Measurements from ENCODE around the gene TPP2.

TPP2 gene

DNA sequence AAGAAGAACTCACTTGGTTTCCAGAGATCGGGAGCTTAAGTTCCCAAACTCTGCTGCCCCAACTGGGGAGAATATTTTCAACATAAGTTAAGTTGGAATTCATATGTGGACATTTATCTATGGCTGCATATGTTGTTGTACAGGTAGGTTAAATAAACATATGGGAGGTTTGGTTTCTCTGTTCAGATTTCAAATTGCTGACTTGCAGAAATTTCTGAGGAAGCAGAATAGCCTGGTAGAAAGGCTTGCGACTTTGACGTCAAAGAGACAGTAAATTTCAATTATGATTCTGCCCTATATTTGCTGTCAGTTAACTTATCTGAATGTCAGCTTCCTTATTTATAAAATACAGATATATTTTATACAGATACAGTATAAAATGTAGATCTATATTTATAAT lies 40.0 kb upstream of the TPP2 start:
- no peak for DNase-seq
- H3K27ac ChIP-seq (ENCODE audit: low read length, poor library complexity, severe bottlenecking), result no peak overlapping the region
- no peak overlapping the region for H2BK5ac ChIP-seq (ENCODE audit: low read depth, low read length, poor library complexity, severe bottlenecking)
- no peak overlapping the region for H3K18ac ChIP-seq (ENCODE audit: low read depth in 1 of 2, low read length in 2 of 2)
- H3K23ac ChIP-seq (ENCODE audit: low read length in 2 of 2), result no peak overlapping the region
- 90% methylated on average over 1 of the region's 3 CpGs for WGBS
- no peak overlapping the region for H2BK15ac ChIP-seq (ENCODE audit: low read depth, poor library complexity, severe bottlenecking)
- H3K4me2 ChIP-seq (ENCODE audit: low read length, poor library complexity, severe bottlenecking), result no peak overlapping the region
- H3K4me1 ChIP-seq (ENCODE audit: control insufficient read depth, insufficient read depth, low read depth, low read length), result no peaks in the 10 kb centered on the region
- H4K91ac ChIP-seq (ENCODE audit: low read length), result no peak overlapping the region
- no peak overlapping the region for H2BK12ac ChIP-seq (ENCODE audit: low read length in 2 of 2)
- no peak overlapping the region for H3K14ac ChIP-seq (ENCODE audit: low read length in 2 of 2)
- no peak overlapping the region for H2AK5ac ChIP-seq (ENCODE audit: low read length, severe bottlenecking)
- H3K9me3 ChIP-seq (ENCODE audit: control insufficient read depth, low read length), result no peaks in the 10 kb centered on the region
- no peak overlapping the region for H2BK120ac ChIP-seq (ENCODE audit: low read depth, low read length)
- no peak overlapping the region for H2AFZ ChIP-seq (ENCODE audit: low read depth, low read length)
- peaks cover 0 to 9% of the 10 kb centered on the region in 2 experiments for H3K27me3 ChIP-seq (ENCODE audit: control insufficient read depth in 1 of 2, insufficient read depth in 1 of 2, low read length in 2 of 2)
- no peak overlapping the region for H3K4ac ChIP-seq (ENCODE audit: low read depth in 1 of 2, low read length in 2 of 2)
- H3K9ac ChIP-seq (ENCODE audit: low read length), result peak overlapping the region; percentile 64
- H3K36me3 ChIP-seq (ENCODE audit: control insufficient read depth in 1 of 2, insufficient read depth in 2 of 2, low read depth in 1 of 2, low read length in 2 of 2), result no peaks in the 10 kb centered on the region
- H3K79me1 ChIP-seq (replicated peaks; ENCODE audit: low read length, poor library complexity, severe bottlenecking), result no peaks in the 10 kb centered on the region
- peak overlapping the region in 1 of 2 experiments; percentile 72 for H3K4me3 ChIP-seq (ENCODE audit: insufficient read depth in 1 of 2, low read depth in 1 of 2, low read length in 2 of 2)
- H4K8ac ChIP-seq (ENCODE audit: low read length), result no peak overlapping the region

DNA sequence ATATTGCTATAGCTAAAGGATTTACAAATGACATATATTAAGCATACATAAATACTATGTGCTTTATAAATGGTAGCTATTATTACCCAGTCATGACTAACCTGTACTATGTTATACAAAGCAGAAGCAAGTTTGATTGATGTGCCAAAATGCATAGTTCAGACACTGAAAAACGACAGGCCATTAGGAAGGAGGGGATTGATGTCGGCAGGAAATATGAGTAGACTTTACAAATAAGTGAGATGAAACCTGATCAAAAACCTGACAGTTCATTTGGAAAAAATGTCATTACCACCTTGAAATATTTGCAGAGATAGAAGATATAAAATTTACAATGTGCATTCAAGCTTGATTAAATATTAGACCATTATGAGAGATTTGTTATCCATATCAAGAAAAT lies 38.8 kb upstream of the TPP2 start:
- no peaks in the 10 kb centered on the region for H3K9me3 ChIP-seq (ENCODE audit: control insufficient read depth, low read length)
- peaks cover 0 to 5% of the 10 kb centered on the region in 2 experiments for H3K27me3 ChIP-seq (ENCODE audit: control insufficient read depth in 1 of 2, insufficient read depth in 1 of 2, low read length in 2 of 2)
- no peak for DNase-seq
- H3K4me2 ChIP-seq (ENCODE audit: low read length, poor library complexity, severe bottlenecking), result no peak overlapping the region
- H3K9ac ChIP-seq (ENCODE audit: low read length), result no peak overlapping the region
- no peak overlapping the region for H2AK5ac ChIP-seq (ENCODE audit: low read length, severe bottlenecking)
- H3K23ac ChIP-seq (ENCODE audit: low read length in 2 of 2), result no peak overlapping the region
- H3K4me3 ChIP-seq (ENCODE audit: insufficient read depth in 1 of 2, low read depth in 1 of 2, low read length in 2 of 2), result no peak overlapping the region
- no peak overlapping the region for H3K27ac ChIP-seq (ENCODE audit: low read length, poor library complexity, severe bottlenecking)
- H2BK5ac ChIP-seq (ENCODE audit: low read depth, low read length, poor library complexity, severe bottlenecking), result no peak overlapping the region
- no peaks in the 10 kb centered on the region for H3K4me1 ChIP-seq (ENCODE audit: control insufficient read depth, insufficient read depth, low read depth, low read length)
- no peak overlapping the region for H2AFZ ChIP-seq (ENCODE audit: low read depth, low read length)
- no peak overlapping the region for H4K91ac ChIP-seq (ENCODE audit: low read length)
- no peak overlapping the region for H3K18ac ChIP-seq (ENCODE audit: low read depth in 1 of 2, low read length in 2 of 2)
- H2BK15ac ChIP-seq (ENCODE audit: low read depth, poor library complexity, severe bottlenecking), result no peak overlapping the region
- no peak overlapping the region for H4K8ac ChIP-seq (ENCODE audit: low read length)
- H3K14ac ChIP-seq (ENCODE audit: low read length in 2 of 2), result no peak overlapping the region
- no peak overlapping the region for H3K4ac ChIP-seq (ENCODE audit: low read depth in 1 of 2, low read length in 2 of 2)
- no peaks in the 10 kb centered on the region for H3K79me1 ChIP-seq (replicated peaks; ENCODE audit: low read length, poor library complexity, severe bottlenecking)
- H2BK120ac ChIP-seq (ENCODE audit: low read depth, low read length), result no peak overlapping the region
- no peaks in the 10 kb centered on the region for H3K36me3 ChIP-seq (ENCODE audit: control insufficient read depth in 1 of 2, insufficient read depth in 2 of 2, low read depth in 1 of 2, low read length in 2 of 2)
- H2BK12ac ChIP-seq (ENCODE audit: low read length in 2 of 2), result no peak overlapping the region
- 73% methylated on average over 2 of the region's 2 CpGs for WGBS

DNA sequence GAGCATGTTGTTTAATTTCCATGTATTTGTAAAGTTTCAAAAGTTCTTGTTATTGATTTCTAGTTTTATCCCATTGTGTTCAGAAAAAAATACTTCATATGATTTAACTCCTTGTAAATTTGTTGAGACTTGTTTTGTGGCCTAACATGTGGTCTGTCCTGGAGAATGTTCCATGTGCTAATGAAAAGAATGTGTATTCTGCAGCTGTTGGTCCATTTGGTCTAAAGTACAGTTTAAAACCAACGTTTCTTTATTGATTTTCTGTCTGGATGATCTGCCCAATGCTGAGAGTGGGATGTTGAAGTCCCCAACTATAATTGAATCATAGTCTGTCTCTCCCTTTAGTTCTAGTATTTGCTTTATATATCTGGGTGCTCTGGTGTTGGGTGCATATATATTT lies 34.9 kb upstream of the TPP2 start:
- no peak overlapping the region for H3K23ac ChIP-seq (ENCODE audit: low read length in 2 of 2)
- no peak overlapping the region for H3K14ac ChIP-seq (ENCODE audit: low read length in 2 of 2)
- H2AFZ ChIP-seq (ENCODE audit: low read depth, low read length), result no peak overlapping the region
- H3K4me1 ChIP-seq (ENCODE audit: control insufficient read depth, insufficient read depth, low read depth, low read length), result no peaks in the 10 kb centered on the region
- H3K27me3 ChIP-seq (ENCODE audit: control insufficient read depth in 1 of 2, insufficient read depth in 1 of 2, low read length in 2 of 2), result peaks cover 0 to 5% of the 10 kb centered on the region in 2 experiments
- H2AK5ac ChIP-seq (ENCODE audit: low read length, severe bottlenecking), result no peak overlapping the region
- no peak overlapping the region for H3K4ac ChIP-seq (ENCODE audit: low read depth in 1 of 2, low read length in 2 of 2)
- H3K4me3 ChIP-seq (ENCODE audit: insufficient read depth in 1 of 2, low read depth in 1 of 2, low read length in 2 of 2), result no peak overlapping the region
- H3K79me1 ChIP-seq (replicated peaks; ENCODE audit: low read length, poor library complexity, severe bottlenecking), result no peaks in the 10 kb centered on the region
- no peak overlapping the region for H2BK15ac ChIP-seq (ENCODE audit: low read depth, poor library complexity, severe bottlenecking)
- H2BK5ac ChIP-seq (ENCODE audit: low read depth, low read length, poor library complexity, severe bottlenecking), result no peak overlapping the region
- WGBS, result 40% methylated on average over 1 of the region's 1 CpG
- H3K4me2 ChIP-seq (ENCODE audit: low read length, poor library complexity, severe bottlenecking), result no peak overlapping the region
- H3K9ac ChIP-seq (ENCODE audit: low read length), result no peak overlapping the region
- H4K91ac ChIP-seq (ENCODE audit: low read length), result no peak overlapping the region
- no peak overlapping the region for H3K27ac ChIP-seq (ENCODE audit: low read length, poor library complexity, severe bottlenecking)
- no peaks in the 10 kb centered on the region for H3K36me3 ChIP-seq (ENCODE audit: control insufficient read depth in 1 of 2, insufficient read depth in 2 of 2, low read depth in 1 of 2, low read length in 2 of 2)
- H3K18ac ChIP-seq (ENCODE audit: low read depth in 1 of 2, low read length in 2 of 2), result no peak overlapping the region
- DNase-seq, result no peak
- H2BK120ac ChIP-seq (ENCODE audit: low read depth, low read length), result no peak overlapping the region
- H4K8ac ChIP-seq (ENCODE audit: low read length), result no peak overlapping the region
- no peak overlapping the region for H2BK12ac ChIP-seq (ENCODE audit: low read length in 2 of 2)
- H3K9me3 ChIP-seq (ENCODE audit: control insufficient read depth, low read length), result no peaks in the 10 kb centered on the region

DNA sequence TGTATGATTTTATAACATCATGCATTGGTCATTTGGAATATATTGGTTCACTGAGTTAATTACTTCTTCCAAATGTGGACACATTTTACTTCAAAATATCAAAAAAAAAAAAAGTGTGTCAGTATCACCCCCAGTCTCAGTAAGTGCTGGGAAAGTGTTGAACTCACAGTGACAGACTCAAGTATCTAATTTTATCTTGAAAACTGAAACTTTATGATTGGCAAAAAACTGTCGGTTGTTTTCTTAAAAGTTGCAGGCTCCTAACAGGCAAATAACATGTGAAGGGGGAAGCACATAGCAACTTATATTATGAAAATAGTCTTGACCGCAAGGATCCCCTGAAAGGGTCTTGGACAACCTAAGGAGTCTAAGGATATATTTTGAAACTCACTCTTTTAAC lies 33.5 kb upstream of the TPP2 start:
- no peaks in the 10 kb centered on the region for H3K36me3 ChIP-seq (ENCODE audit: control insufficient read depth in 1 of 2, insufficient read depth in 2 of 2, low read depth in 1 of 2, low read length in 2 of 2)
- no peak overlapping the region for H3K18ac ChIP-seq (ENCODE audit: low read depth in 1 of 2, low read length in 2 of 2)
- H3K23ac ChIP-seq (ENCODE audit: low read length in 2 of 2), result no peak overlapping the region
- H3K4me1 ChIP-seq (ENCODE audit: control insufficient read depth, insufficient read depth, low read depth, low read length), result no peaks in the 10 kb centered on the region
- no peak overlapping the region for H2BK15ac ChIP-seq (ENCODE audit: low read depth, poor library complexity, severe bottlenecking)
- WGBS, result 100% methylated on average over 1 of the region's 2 CpGs
- H3K27me3 ChIP-seq (ENCODE audit: control insufficient read depth in 1 of 2, insufficient read depth in 1 of 2, low read length in 2 of 2), result peaks cover 0 to 12% of the 10 kb centered on the region in 2 experiments
- H3K27ac ChIP-seq (ENCODE audit: low read length, poor library complexity, severe bottlenecking), result no peak overlapping the region
- no peak overlapping the region for H4K8ac ChIP-seq (ENCODE audit: low read length)
- no peak overlapping the region for H3K4me2 ChIP-seq (ENCODE audit: low read length, poor library complexity, severe bottlenecking)
- H3K4me3 ChIP-seq (ENCODE audit: insufficient read depth in 1 of 2, low read depth in 1 of 2, low read length in 2 of 2), result no peak overlapping the region
- no peak overlapping the region for H4K91ac ChIP-seq (ENCODE audit: low read length)
- H2BK5ac ChIP-seq (ENCODE audit: low read depth, low read length, poor library complexity, severe bottlenecking), result no peak overlapping the region
- no peaks in the 10 kb centered on the region for H3K9me3 ChIP-seq (ENCODE audit: control insufficient read depth, low read length)
- no peak overlapping the region for H3K9ac ChIP-seq (ENCODE audit: low read length)
- H3K79me1 ChIP-seq (replicated peaks; ENCODE audit: low read length, poor library complexity, severe bottlenecking), result no peaks in the 10 kb centered on the region
- H2BK120ac ChIP-seq (ENCODE audit: low read depth, low read length), result no peak overlapping the region
- H3K14ac ChIP-seq (ENCODE audit: low read length in 2 of 2), result no peak overlapping the region
- no peak overlapping the region for H2AFZ ChIP-seq (ENCODE audit: low read depth, low read length)
- H2AK5ac ChIP-seq (ENCODE audit: low read length, severe bottlenecking), result no peak overlapping the region
- H2BK12ac ChIP-seq (ENCODE audit: low read length in 2 of 2), result no peak overlapping the region
- H3K4ac ChIP-seq (ENCODE audit: low read depth in 1 of 2, low read length in 2 of 2), result no peak overlapping the region
- DNase-seq, result no peak
